Tibial artery (tissue), 4 donors: ENCODE results near the gene PRPF19.

Experiments used
- DNase-seq, 2 donors: peaks; one replicate each; pipeline ENCODE4 v3.0.0-alpha.2; 2019
- H3K27ac ChIP-seq, 2 donors: fragments of 200-600 bp; sonication (generic) in 1 of 2; 1 replicate in 1 of 2; 2 replicates in 1 of 2; pipeline ENCODE4 v1.5.1; 2018 to 2019; ENCODE audit warnings: mild to moderate bottlenecking in 1 of 2
- H3K27me3 ChIP-seq, 2 donors: fragments of 200-600 bp; sonication (generic) in 1 of 2; one replicate each; pipeline versions ENCODE4 v1.5.1 to v1.6.0; 2016 to 2019
- H3K36me3 ChIP-seq, 3 donors: fragments of 200-600 bp; sonication (generic) in 2 of 3; one replicate each; pipeline ENCODE4 v1.5.1; 2016 to 2019; ENCODE audit warnings: mild to moderate bottlenecking in 2 of 3
- H3K4me1 ChIP-seq, 4 donors: fragments of 200-600 bp; sonication (generic) in 2 of 4; 1 replicate in 3 of 4; 2 replicates in 1 of 4; pipeline ENCODE4 v1.5.1; 2016 to 2019
- H3K4me3 ChIP-seq, 2 donors: fragments of 200-600 bp; sonication (generic) in 1 of 2; 1 replicate in 1 of 2; 2 replicates in 1 of 2; pipeline ENCODE4 v1.5.1; 2018 to 2019; ENCODE audit warnings: mild to moderate bottlenecking in 2 of 2
- H3K9me3 ChIP-seq, 3 donors: fragments of 200-600 bp; sonication (generic) in 1 of 3; one replicate each; pipeline ENCODE4 v1.5.1; 2016 to 2019
- CTCF ChIP-seq, 2 experiments: fragments of 200-600 bp in 1 of 2; fragments of 450-650 bp in 1 of 2; IDR thresholded peaks; one replicate each; pipeline ENCODE4 v1.5.1; 2017 to 2019; ENCODE audit warnings: antibody characterized with exemption in 2 of 2, mild to moderate bottlenecking in 1 of 2, moderate library complexity in 1 of 2
- intact Hi-C: fragments of 100-400 bp; cut with DNase I; formaldehyde crosslinking; loops from one replicate; pipeline ENCODE4 v1.15.0; 2023; ENCODE audit warnings: low total_unique reads

PRPF19 gene

GRCh38 chr11:60937811-60938210 lies 31.4 kb upstream of the PRPF19 start:
- intact Hi-C loops: no loop called here
- Histone ChIP-seq H3K9me3 (no peaks in the 10 kb centered on the region), H3K36me3 (peaks cover 0 to 57% (median 40%) of the 10 kb centered on the region in 3 donors), H3K4me3 (no peak overlapping the region), H3K4me1 (no peaks in the 10 kb centered on the region), H3K27me3 (peaks cover 0 to 6% of the 10 kb centered on the region in 2 donors), H3K27ac (no peak overlapping the region)
- no peak for TF ChIP-seq CTCF (IDR thresholded peaks at IDR 0.05)
- no peak for DNase-seq

- DNase-seq: no peak
- H3K36me3 ChIP-seq: peaks cover 0 to 51% (median 35%) of the 10 kb centered on the region in 3 donors
- no peaks in the 10 kb centered on the region for H3K4me1 ChIP-seq
- intact Hi-C loops: no loop called here
- TF ChIP-seq CTCF (IDR thresholded peaks at IDR 0.05): no peak
- H3K4me3 ChIP-seq: no peak overlapping the region
- H3K9me3 ChIP-seq: no peaks in the 10 kb centered on the region
- H3K27me3 ChIP-seq: peaks cover 0 to 6% of the 10 kb centered on the region in 2 donors
- no peak overlapping the region for H3K27ac ChIP-seq
Observed at GRCh38 chr11:60937144-60937527, 30.8 kb upstream of the PRPF19 start.

GRCh38 chr11:60936467-60937143 lies 30.2 kb upstream of the PRPF19 start:
- Histone ChIP-seq H3K36me3 (peaks cover 0 to 45% (median 30%) of the 10 kb centered on the region in 3 donors), H3K27me3 (peaks cover 0 to 8% of the 10 kb centered on the region in 2 donors), H3K9me3 (no peaks in the 10 kb centered on the region), H3K4me3 (no peak overlapping the region), H3K4me1 (no peaks in the 10 kb centered on the region), H3K27ac (no peak overlapping the region)
- intact Hi-C loops: no loop called here
- DNase-seq: no peak
- no peak for TF ChIP-seq CTCF (IDR thresholded peaks at IDR 0.05)

GRCh38 chr11:60935676-60936442 lies 29.5 kb upstream of the PRPF19 start:
- Histone ChIP-seq H3K27me3 (peaks cover 0 to 9% of the 10 kb centered on the region in 2 donors), H3K9me3 (no peaks in the 10 kb centered on the region), H3K4me3 (no peak overlapping the region), H3K36me3 (peaks cover 0 to 38% (median 23%) of the 10 kb centered on the region in 3 donors), H3K4me1 (no peaks in the 10 kb centered on the region), H3K27ac (no peak overlapping the region)
- intact Hi-C loops: no loop called here
- TF ChIP-seq CTCF (IDR thresholded peaks at IDR 0.05): no peak
- no peak for DNase-seq

- intact Hi-C loops: no loop called here
- Histone ChIP-seq H3K27ac (no peak overlapping the region), H3K27me3 (peaks cover 0 to 9% of the 10 kb centered on the region in 2 donors), H3K4me1 (no peaks in the 10 kb centered on the region), H3K9me3 (no peaks in the 10 kb centered on the region), H3K4me3 (no peak overlapping the region), H3K36me3 (peaks cover 0 to 36% (median 15%) of the 10 kb centered on the region in 3 donors)
- no peak for DNase-seq
- no peak for TF ChIP-seq CTCF (IDR thresholded peaks at IDR 0.05)
Observed at GRCh38 chr11:60934790-60935605, 28.6 kb upstream of the PRPF19 start.
